ENCODE results near the gene LAMTOR5. TPM values are rescaled to one million over a fixed set of nuclear protein-coding genes. Genes with fewer than 3 reads are reported as not detected.
A peak's percentile ranks its signal among the peaks of the same experiment; 100 is the strongest.

The LAMTOR5 gene
- 100 to 1,000 TPM; 130 to 267 (median 221) TPM for total RNA-seq
- 100 to 1,000 TPM; 510 to 549 TPM for polyA plus RNA-seq
- long read RNA-seq, donor 1, transcript LAMTOR5-206 (4 exons, 634 nt) = major isoform, 68 of 70 reads
- long read RNA-seq, donor 1, partial matches to known transcripts = 0 of 70 reads
- long read RNA-seq, donor 1, other reads (novel, unspliced or antisense) = 1 of 70 reads
- long read RNA-seq, donor 2, transcript LAMTOR5-206 (4 exons, 634 nt) = major isoform, 40 of 45 reads
- long read RNA-seq, donor 2, partial matches to known transcripts = 0 of 45 reads
- long read RNA-seq, donor 2, other reads (novel, unspliced or antisense) = 0 of 45 reads
- long read RNA-seq, donor 3, transcript LAMTOR5-206 (4 exons, 634 nt) = major isoform, 55 of 57 reads
- long read RNA-seq, donor 3, partial matches to known transcripts = 0 of 57 reads
- long read RNA-seq, donor 3, other reads (novel, unspliced or antisense) = 0 of 57 reads

GRCh38 chr1:110407260-110408210, at the start of gene LAMTOR5:
Gene LAMTOR5 (minus strand): TSS chr1:110407694. CDS start chr1:110407620, 74 bp downstream.
- peak; percentile 20 to 82 for TF ChIP-seq POLR2A (IDR thresholded peaks at IDR 0.05)
- peak in 6 of 12 donors; percentile 13 to 32 (median 20) for TF ChIP-seq CTCF (IDR thresholded peaks at IDR 0.05)
- Histone ChIP-seq H3K36me3 (peaks cover 0 to 37% (median 33%) of the 10 kb centered on the region in 9 donors), H3K27ac (peak within 1 kb of the TSS; percentile 84 to 97 (median 93)), H3K4me3 (peak within 1 kb of the TSS; percentile 65 to 100 (median 84)), H3K9me3 (no peaks in the 10 kb centered on the region), H3K4me1 (peaks cover 0 to 27% (median 19%) of the 10 kb centered on the region in 12 donors), H3K27me3 (no peaks in the 10 kb centered on the region)
- ATAC-seq (peak; percentile 94 to 98 (median 97)), DNase-seq (peak; percentile 95 to 96 (median 96))
- WGBS, 4 donors = 0 to 1% (median 0%) methylated on average over 33 to 76 of the region's 76 CpGs
- intact Hi-C loops (cut with DNase I) = loop anchor here in 9 of 10 donors (1.0 to 10.0 kb wide), 7 partner anchors 65 to 373 kb away; partner anchors contain the start of genes KCNC4 (in 4 of the 9), RBM15 (in 4 of the 9) and STRIP1 (in 1 of the 9)

GRCh38 chr1:110457206-110457605, 49.7 kb upstream of the LAMTOR5 start:
- no peaks in the 10 kb centered on the region for H3K9me3 ChIP-seq
- intact Hi-C loops (cut with DNase I) = loop anchor here in 2 of 10 donors (2.0 to 5.0 kb wide), 2 partner anchors 144 to 145 kb away; no protein-coding TSS in a partner anchor

GRCh38 chr1:110455151-110455550, 47.7 kb upstream of the LAMTOR5 start:
- DNase-seq = no peak
- H3K4me1 ChIP-seq = no peaks in the 10 kb centered on the region
- H3K27ac ChIP-seq = no peak overlapping the region
- TF ChIP-seq CTCF (IDR thresholded peaks at IDR 0.05) = no peak
- no peak for TF ChIP-seq POLR2A (IDR thresholded peaks at IDR 0.05)
- no peaks in the 10 kb centered on the region for H3K36me3 ChIP-seq
- H3K9me3 ChIP-seq = no peaks in the 10 kb centered on the region
- peaks cover 0 to 15% (median 0%) of the 10 kb centered on the region in 9 donors for H3K27me3 ChIP-seq
- no peak overlapping the region for H3K4me3 ChIP-seq
- WGBS, 4 donors = 53 to 70% (median 62%) methylated on average over 8 of the region's 8 CpGs
- intact Hi-C loops (cut with DNase I) = loop anchor here in 1 of 10 donors (5.0 kb wide), 1 partner anchor 143 kb away; no protein-coding TSS in a partner anchor
- ATAC-seq = peak in 1 of 4 donors; percentile 41

More at GRCh38 chr1:110457206-110457605, 49.7 kb upstream of the LAMTOR5 start:
- H3K27ac ChIP-seq = no peak overlapping the region
- 80 to 88% (median 83%) methylated on average over 5 of the region's 5 CpGs for WGBS, 4 donors
- no peak for DNase-seq
- TF ChIP-seq POLR2A (IDR thresholded peaks at IDR 0.05) = no peak
- no peak for TF ChIP-seq CTCF (IDR thresholded peaks at IDR 0.05)
- no peak overlapping the region for H3K4me3 ChIP-seq
- H3K36me3 ChIP-seq = no peaks in the 10 kb centered on the region
- ATAC-seq = no peak
- H3K4me1 ChIP-seq = no peaks in the 10 kb centered on the region
- H3K27me3 ChIP-seq = peaks cover 0 to 8% (median 0%) of the 10 kb centered on the region in 9 donors

Data from heart left ventricle (tissue), 16 donors.